ENCODE data around the gene ZMIZ1. TPM values are rescaled to one million over a fixed set of nuclear protein-coding genes. Genes with fewer than 3 reads are reported as not detected.

ZMIZ1 gene
- total RNA-seq, 1 donor from 2014 or later = 66.3 TPM

DNA sequence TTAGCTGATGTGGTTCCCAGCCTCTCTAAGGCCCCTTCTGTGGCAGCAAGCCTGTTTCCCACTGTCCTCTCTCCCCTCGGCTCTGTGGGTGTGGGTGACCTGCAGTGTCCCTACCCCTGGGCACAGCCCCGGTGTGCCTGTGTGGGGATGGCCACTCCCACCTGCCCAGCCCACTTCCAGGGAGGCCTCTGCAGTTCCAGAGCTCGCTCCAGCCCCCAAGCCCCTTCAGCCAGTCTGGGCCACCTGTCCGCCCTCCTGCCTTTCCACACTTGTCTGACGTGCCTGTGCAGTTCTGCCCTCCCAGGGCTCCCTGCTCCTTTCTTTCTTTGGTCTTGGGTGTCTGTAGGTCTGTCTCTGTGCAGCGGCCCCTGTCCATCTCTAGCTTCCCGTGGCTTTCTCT is 151.5 kb downstream of the ZMIZ1 start:
- Mint-ChIP-seq H3K27me3 (no peaks in the 10 kb centered on the region), H3K27ac (no peak overlapping the region), H3K4me1 (no peaks in the 10 kb centered on the region), H3K36me3 (ENCODE audit: low read depth) (peaks cover 2% of the 10 kb centered on the region), H3K9me3 (no peaks in the 10 kb centered on the region), H3K4me3 (no peak overlapping the region)
- no peak for DNase-seq
- intact Hi-C loops (cut with micrococcal nuclease) = no loop called here

DNA sequence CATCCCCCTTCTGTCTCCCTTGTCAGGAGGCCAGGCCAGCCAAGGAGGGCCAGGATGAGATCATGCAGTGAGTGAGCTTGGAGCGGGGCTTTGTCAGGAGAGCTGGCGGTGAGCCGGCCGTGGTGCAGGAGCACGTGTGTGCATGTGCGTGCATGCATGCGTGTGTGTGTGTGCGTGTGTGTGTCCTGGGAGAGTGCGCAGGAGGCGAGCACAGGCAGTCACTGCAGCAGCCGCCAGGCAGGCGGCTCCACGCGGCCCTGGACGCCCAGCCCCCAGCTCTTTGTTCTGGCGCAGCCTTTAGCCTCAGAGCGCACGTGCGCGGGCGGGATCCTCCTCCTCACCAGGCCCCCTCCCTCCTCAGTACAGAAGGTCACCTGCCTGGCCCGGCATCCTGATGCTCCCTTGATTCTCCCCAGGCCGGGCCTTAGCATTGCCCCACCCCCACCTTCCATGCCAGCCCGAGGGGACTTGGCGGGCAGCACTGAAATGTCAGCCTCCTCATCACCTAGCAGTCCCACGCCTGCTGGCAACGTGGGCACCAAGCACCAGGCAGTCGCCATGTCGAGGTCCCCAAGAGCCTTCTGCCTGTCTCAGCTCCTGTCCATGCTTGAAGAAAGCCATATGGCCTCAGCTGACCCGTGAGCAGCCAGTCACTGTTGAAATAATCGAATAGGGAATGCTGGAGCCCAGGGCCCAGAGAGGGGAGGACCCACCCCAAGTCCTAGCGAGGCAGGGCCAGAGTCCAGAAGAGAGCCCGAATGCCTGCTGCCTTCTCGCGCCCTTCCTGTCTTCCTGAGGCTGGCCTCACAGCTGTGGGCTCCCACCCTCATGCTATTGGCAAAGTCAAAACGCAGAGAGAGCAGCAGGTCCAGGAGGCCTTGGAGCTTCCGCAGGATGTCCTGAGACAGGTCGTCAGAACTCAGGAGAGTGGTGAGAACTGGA is 152.6 kb downstream of the ZMIZ1 start:
- intact Hi-C loops (cut with micrococcal nuclease) = no loop called here
- Mint-ChIP-seq H3K9me3 (no peaks in the 10 kb centered on the region), H3K27me3 (no peaks in the 10 kb centered on the region), H3K4me1 (no peaks in the 10 kb centered on the region), H3K27ac (no peak overlapping the region), H3K36me3 (ENCODE audit: low read depth) (peaks cover 2% of the 10 kb centered on the region), H3K4me3 (no peak overlapping the region)
- DNase-seq = no peak

- H3K27me3 Mint-ChIP-seq = no peaks in the 10 kb centered on the region
- no peak overlapping the region for H3K27ac Mint-ChIP-seq
- no peak for DNase-seq
- no peaks in the 10 kb centered on the region for H3K9me3 Mint-ChIP-seq
- no peak overlapping the region for H3K4me3 Mint-ChIP-seq
- H3K4me1 Mint-ChIP-seq = no peaks in the 10 kb centered on the region
- intact Hi-C loops (cut with micrococcal nuclease) = no loop called here
- H3K36me3 Mint-ChIP-seq (ENCODE audit: low read depth) = no peaks in the 10 kb centered on the region
Observed at GRCh38 chr10:79222186-79222585, 153.4 kb downstream of the ZMIZ1 start.

- no peaks in the 10 kb centered on the region for H3K4me1 Mint-ChIP-seq
- no peak overlapping the region for H3K4me3 Mint-ChIP-seq
- DNase-seq = no peak
- intact Hi-C loops (cut with micrococcal nuclease) = no loop called here
- H3K36me3 Mint-ChIP-seq (ENCODE audit: low read depth) = no peaks in the 10 kb centered on the region
- H3K27me3 Mint-ChIP-seq = no peaks in the 10 kb centered on the region
- no peak overlapping the region for H3K27ac Mint-ChIP-seq
- H3K9me3 Mint-ChIP-seq = no peaks in the 10 kb centered on the region
Observed at GRCh38 chr10:79223091-79224048, 154.6 kb downstream of the ZMIZ1 start.

GRCh38 chr10:79224263-79224949 is 155.6 kb downstream of the ZMIZ1 start:
- no peaks in the 10 kb centered on the region for H3K4me1 Mint-ChIP-seq
- DNase-seq = no peak
- H3K27me3 Mint-ChIP-seq = no peaks in the 10 kb centered on the region
- H3K4me3 Mint-ChIP-seq = no peak overlapping the region
- H3K9me3 Mint-ChIP-seq = no peaks in the 10 kb centered on the region
- intact Hi-C loops (cut with micrococcal nuclease) = no loop called here
- H3K36me3 Mint-ChIP-seq (ENCODE audit: low read depth) = no peaks in the 10 kb centered on the region
- no peak overlapping the region for H3K27ac Mint-ChIP-seq

DNA sequence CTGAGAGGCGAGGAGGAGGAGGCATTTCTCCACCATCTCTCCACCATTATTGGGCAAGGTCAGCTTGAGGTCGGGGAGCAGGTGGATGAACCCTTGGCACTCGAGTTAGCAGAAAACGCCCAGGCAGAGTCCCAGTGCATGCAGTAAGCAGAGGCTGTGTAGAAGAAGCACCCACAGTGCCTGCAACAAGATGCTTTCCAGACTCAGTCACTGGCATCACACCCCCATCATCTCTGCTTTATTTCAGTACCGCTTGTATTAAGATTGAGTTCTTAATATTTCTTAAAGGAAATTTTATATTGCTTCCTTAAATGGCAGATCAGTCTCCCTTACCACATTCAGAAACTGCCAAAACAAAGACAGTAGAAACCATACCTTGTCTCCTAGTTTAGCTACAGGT is 156.2 kb downstream of the ZMIZ1 start:
- intact Hi-C loops (cut with micrococcal nuclease) = no loop called here
- no peaks in the 10 kb centered on the region for H3K4me1 Mint-ChIP-seq
- H3K4me3 Mint-ChIP-seq = no peak overlapping the region
- H3K27me3 Mint-ChIP-seq = no peaks in the 10 kb centered on the region
- no peak for DNase-seq
- no peaks in the 10 kb centered on the region for H3K9me3 Mint-ChIP-seq
- H3K36me3 Mint-ChIP-seq (ENCODE audit: low read depth) = no peaks in the 10 kb centered on the region
- no peak overlapping the region for H3K27ac Mint-ChIP-seq

- no peak overlapping the region for H3K27ac Mint-ChIP-seq
- H3K36me3 Mint-ChIP-seq (ENCODE audit: low read depth) = no peaks in the 10 kb centered on the region
- DNase-seq = no peak
- no peak overlapping the region for H3K4me3 Mint-ChIP-seq
- H3K9me3 Mint-ChIP-seq = no peaks in the 10 kb centered on the region
- no peaks in the 10 kb centered on the region for H3K4me1 Mint-ChIP-seq
- intact Hi-C loops (cut with micrococcal nuclease) = no loop called here
- no peaks in the 10 kb centered on the region for H3K27me3 Mint-ChIP-seq
Observed at GRCh38 chr10:79226391-79227245, 157.9 kb downstream of the ZMIZ1 start.

DNA sequence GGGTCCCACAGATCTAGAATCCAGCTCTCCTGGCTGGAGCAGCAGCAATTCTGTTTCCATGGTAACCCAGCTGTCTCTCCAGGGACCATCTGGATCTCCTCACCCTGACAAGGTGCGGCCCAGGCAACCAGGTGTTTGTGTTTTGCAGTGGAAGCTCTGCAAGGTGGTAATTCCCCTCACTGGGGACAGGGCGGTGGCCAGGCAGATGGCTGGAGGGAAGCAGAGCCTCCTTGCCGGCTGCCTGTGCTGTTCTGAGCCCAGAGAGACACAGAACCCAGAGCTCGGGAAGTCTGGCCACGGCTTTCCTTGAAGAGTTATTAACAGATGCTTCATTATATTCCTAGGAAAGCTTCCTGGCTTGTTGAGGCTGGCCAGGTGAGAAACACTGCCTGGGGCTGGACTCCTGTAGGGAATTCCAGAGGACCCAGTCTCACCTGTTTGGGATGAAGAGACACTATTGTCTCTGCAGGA is 160.3 kb downstream of the ZMIZ1 start:
- Mint-ChIP-seq H3K36me3 (ENCODE audit: low read depth) (no peaks in the 10 kb centered on the region), H3K4me1 (no peaks in the 10 kb centered on the region), H3K27me3 (no peaks in the 10 kb centered on the region), H3K9me3 (no peaks in the 10 kb centered on the region), H3K4me3 (no peak overlapping the region), H3K27ac (no peak overlapping the region)
- DNase-seq = no peak
- intact Hi-C loops (cut with micrococcal nuclease) = no loop called here

- intact Hi-C loops (cut with micrococcal nuclease) = no loop called here
- H3K4me3 Mint-ChIP-seq = no peak overlapping the region
Observed at GRCh38 chr10:79229830-79230327, 161.1 kb downstream of the ZMIZ1 start.

DNA sequence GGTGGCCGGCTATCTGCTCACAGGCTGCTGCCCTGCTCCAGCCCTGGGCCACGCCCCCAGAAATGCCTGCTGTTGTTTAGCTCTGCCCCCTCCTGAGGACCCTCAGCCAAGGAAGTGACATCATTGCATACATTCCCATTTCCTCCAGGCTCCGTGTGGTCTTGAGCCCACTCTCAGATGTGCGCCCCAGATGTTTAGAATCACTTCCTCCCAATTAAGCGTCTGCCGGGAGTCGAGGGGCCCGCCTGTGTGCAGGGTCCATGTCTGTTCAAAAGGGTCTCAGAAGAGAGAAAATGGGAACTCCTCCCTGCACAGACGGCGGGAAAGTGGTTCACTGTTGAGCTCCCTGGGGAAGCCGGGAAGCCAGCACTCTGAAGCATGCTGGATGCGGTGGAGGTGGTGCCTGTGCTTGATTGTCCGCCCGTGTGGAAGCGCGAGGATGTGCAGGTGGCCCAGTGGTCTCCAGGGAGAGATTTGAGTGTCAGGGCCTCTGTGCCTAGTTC is 161.6 kb downstream of the ZMIZ1 start:
- DNase-seq = no peak
- intact Hi-C loops (cut with micrococcal nuclease) = no loop called here
- Mint-ChIP-seq H3K9me3 (no peaks in the 10 kb centered on the region), H3K4me3 (no peak overlapping the region), H3K27me3 (no peaks in the 10 kb centered on the region), H3K4me1 (no peaks in the 10 kb centered on the region), H3K36me3 (ENCODE audit: low read depth) (no peaks in the 10 kb centered on the region), H3K27ac (no peak overlapping the region)

More at GRCh38 chr10:79229830-79230327, 161.1 kb downstream of the ZMIZ1 start:
- H3K27ac Mint-ChIP-seq = no peak overlapping the region
- H3K27me3 Mint-ChIP-seq = no peaks in the 10 kb centered on the region
- no peaks in the 10 kb centered on the region for H3K36me3 Mint-ChIP-seq (ENCODE audit: low read depth)
- no peaks in the 10 kb centered on the region for H3K9me3 Mint-ChIP-seq
- H3K4me1 Mint-ChIP-seq = no peaks in the 10 kb centered on the region
- DNase-seq = no peak

- Mint-ChIP-seq H3K4me3 (no peak overlapping the region), H3K27me3 (no peaks in the 10 kb centered on the region), H3K36me3 (ENCODE audit: low read depth) (no peaks in the 10 kb centered on the region), H3K27ac (no peak overlapping the region), H3K9me3 (no peaks in the 10 kb centered on the region), H3K4me1 (no peaks in the 10 kb centered on the region)
- DNase-seq = no peak
- intact Hi-C loops (cut with micrococcal nuclease) = no loop called here
Observed at GRCh38 chr10:79230850-79231249, 162.1 kb downstream of the ZMIZ1 start.

DNA sequence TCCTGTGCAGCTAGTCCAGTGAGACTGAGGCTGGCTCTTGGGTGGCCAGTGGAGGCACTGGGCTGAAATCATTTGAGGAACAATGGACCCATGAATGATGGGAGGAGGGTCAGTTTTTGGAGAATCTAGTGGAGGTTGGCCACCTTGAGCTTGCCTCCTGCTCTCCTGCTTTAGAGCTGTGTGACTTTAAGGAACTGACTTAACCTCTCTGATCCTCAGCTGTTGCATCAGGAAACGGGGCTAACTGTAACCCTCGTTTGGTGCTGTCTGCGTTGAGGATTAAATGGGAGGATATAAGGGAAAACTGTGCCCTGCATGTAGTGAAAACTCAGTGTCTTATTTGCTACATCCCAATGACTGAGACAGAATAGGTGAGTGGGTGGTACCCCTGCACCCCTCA is 163.1 kb downstream of the ZMIZ1 start:
- Mint-ChIP-seq H3K36me3 (ENCODE audit: low read depth) (no peaks in the 10 kb centered on the region), H3K9me3 (no peaks in the 10 kb centered on the region)
- intact Hi-C loops (cut with micrococcal nuclease) = no loop called here

More for the DNA sequence above, 163.1 kb downstream of the ZMIZ1 start:
- Mint-ChIP-seq H3K27me3 (no peaks in the 10 kb centered on the region), H3K27ac (no peak overlapping the region), H3K4me1 (no peaks in the 10 kb centered on the region), H3K4me3 (no peak overlapping the region)
- no peak for DNase-seq
